IMR-90 (cell line): Measurements from ENCODE around the gene LRP3. TPM values are rescaled to one million over a fixed set of nuclear protein-coding genes. Genes with fewer than 3 reads are reported as not detected.

ENCODE experiments used
- ATAC-seq: fragments of 200-7000 bp; cut with Tn5 transposase; 2 replicates; pipeline ENCODE4 v1.9.1; 2020; ENCODE audit warnings: low read depth, mild to moderate bottlenecking, moderate library complexity
- BruUV-seq: library from RNA; stranded (reverse); fragments of 400-500 nt; replicated peaks from 2 replicates; lab custom pipeline; 2021; lab: Mats Ljungman, UMichigan
- CTCF ChIA-PET: fragments of 300-600 bp; formaldehyde crosslinking; extraction: SDS; loops from one replicate; lab custom pipeline; 2021; ENCODE audit warnings: antibody characterized with exemption; lab: Yijun Ruan, JAX
- POLR2A ChIA-PET: fragments of 300-600 bp; sonication (Branson Sonifier 250); formaldehyde crosslinking; loops from one replicate; lab custom pipeline; 2022; ENCODE audit warnings: antibody characterized with exemption; ENCODE audit not compliant: unreplicated experiment; lab: Charles Lee
- DNase-seq: peaks from one replicate; pipeline ENCODE4 v3.0.0; 2013
- H2AFZ ChIP-seq: replicated peaks from 2 replicates; pipeline ENCODE3; 2013; ENCODE audit warnings: low read length, mild to moderate bottlenecking; ENCODE audit not compliant: poor library complexity
- H2AK5ac ChIP-seq: 2 replicates; pipeline ENCODE4 v1.6.1; 2013; ENCODE audit warnings: low read depth, low read length, inconsistent platforms
- H2AK9ac ChIP-seq: replicated peaks from 2 replicates; pipeline ENCODE3; 2013; ENCODE audit warnings: mild to moderate bottlenecking, low read depth, low read length, moderate library complexity; ENCODE audit not compliant: poor library complexity
- H2BK120ac ChIP-seq: 2 replicates; pipeline ENCODE4 v1.6.1; 2013; ENCODE audit warnings: low read depth, low read length, inconsistent platforms
- H2BK15ac ChIP-seq: 3 replicates; pipeline ENCODE4 v1.6.1; 2013; ENCODE audit warnings: low read depth, low read length, inconsistent platforms
- H2BK20ac ChIP-seq: 2 replicates; pipeline ENCODE4 v1.6.1; 2013; ENCODE audit warnings: low read depth, mild to moderate bottlenecking, inconsistent platforms, low read length, moderate library complexity
- H2BK5ac ChIP-seq: 2 replicates; pipeline ENCODE4 v1.6.1; 2013; ENCODE audit warnings: mild to moderate bottlenecking, low read depth, low read length, inconsistent platforms; ENCODE audit not compliant: poor library complexity, severe bottlenecking
- H3K14ac ChIP-seq: replicated peaks from 2 replicates; pipeline ENCODE4 v1.6.1; 2013; ENCODE audit warnings: low read depth, low read length, inconsistent platforms
- H3K18ac ChIP-seq: 2 replicates; pipeline ENCODE4 v1.6.1; 2013; ENCODE audit warnings: low read depth, low read length, control low read depth
- H3K23ac ChIP-seq: 2 replicates; pipeline ENCODE4 v1.6.1; 2013; ENCODE audit warnings: low read depth, low read length, inconsistent platforms
- H3K27ac ChIP-seq: 2 replicates; pipeline ENCODE4 v1.5.1; 2013; ENCODE audit warnings: mild to moderate bottlenecking, control low read depth, low read length; ENCODE audit not compliant: insufficient read depth
- H3K27me3 ChIP-seq: 2 replicates; pipeline ENCODE4 v1.6.1; 2013; ENCODE audit warnings: low read length; ENCODE audit not compliant: control insufficient read depth, insufficient read depth
- H3K36me3 ChIP-seq: 2 replicates; pipeline ENCODE4 v1.6.1; 2013; ENCODE audit warnings: low read length, mixed read lengths; ENCODE audit not compliant: control insufficient read depth, insufficient read depth
- H3K4ac ChIP-seq: 2 replicates; pipeline ENCODE4 v1.6.1; 2013; ENCODE audit warnings: low read depth, low read length, inconsistent platforms
- H3K4me1 ChIP-seq: 2 replicates; pipeline ENCODE4 v1.6.1; 2013; ENCODE audit warnings: low read length, mixed read lengths; ENCODE audit not compliant: control insufficient read depth, insufficient read depth
- H3K4me2 ChIP-seq: 2 replicates; pipeline ENCODE4 v1.6.1; 2013; ENCODE audit warnings: low read depth, mild to moderate bottlenecking, control low read depth, low read length, moderate library complexity
- H3K4me3 ChIP-seq: 2 replicates; pipeline ENCODE4 v1.5.1; 2013; ENCODE audit warnings: low read depth, mild to moderate bottlenecking, control low read depth, low read length, moderate library complexity; ENCODE audit not compliant: insufficient read depth
- H3K56ac ChIP-seq: 2 replicates; pipeline ENCODE4 v1.6.1; 2013; ENCODE audit warnings: low read length, inconsistent platforms; ENCODE audit not compliant: insufficient read depth; ENCODE audit errors: extremely low read depth
- H3K79me1 ChIP-seq, 2 experiments: 2 replicates each; pipeline ENCODE4 v1.6.1; 2013; ENCODE audit warnings: low read length in 2 of 2, inconsistent platforms in 1 of 2, low read depth in 1 of 2
- H3K9ac ChIP-seq: 2 replicates; pipeline ENCODE4 v1.6.1; 2013; ENCODE audit warnings: low read depth, low read length, control low read depth
- H3K9me1 ChIP-seq: 2 replicates; pipeline ENCODE4 v1.6.1; 2013; ENCODE audit warnings: low read length, inconsistent platforms; ENCODE audit not compliant: insufficient read depth
- H3K9me3 ChIP-seq: 2 replicates; pipeline ENCODE4 v1.6.1; 2013; ENCODE audit warnings: low read length; ENCODE audit not compliant: control insufficient read depth, insufficient read depth
- H4K20me1 ChIP-seq: 2 replicates; pipeline ENCODE4 v1.6.1; 2013; ENCODE audit warnings: low read length, inconsistent platforms; ENCODE audit not compliant: insufficient read depth
- H4K5ac ChIP-seq: 2 replicates; pipeline ENCODE4 v1.6.1; 2013; ENCODE audit warnings: mild to moderate bottlenecking, low read depth, low read length, control low read depth
- H4K8ac ChIP-seq, 2 experiments: 2 replicates each; pipeline ENCODE4 v1.6.1; 2013; ENCODE audit warnings: low read depth in 2 of 2, low read length in 2 of 2, control low read depth in 1 of 2, inconsistent platforms in 1 of 2
- H4K91ac ChIP-seq: 2 replicates; pipeline ENCODE4 v1.6.1; 2013; ENCODE audit warnings: low read depth, low read length, inconsistent platforms; ENCODE audit not compliant: insufficient read depth
- BHLHE40 ChIP-seq: fragments of 150-350 bp; IDR thresholded peaks from 2 replicates; pipeline ENCODE4 v1.6.1; 2016; ENCODE audit warnings: mild to moderate bottlenecking, low read depth, low read length
- CEBPB ChIP-seq: IDR thresholded peaks from 2 replicates; pipeline ENCODE4 v1.6.1; 2012; ENCODE audit warnings: low read depth, low read length, improper control_type of control experiment
- CHD1 ChIP-seq: IDR thresholded peaks from 2 replicates; pipeline ENCODE4 v1.6.1; 2012; ENCODE audit warnings: low read depth, low read length, improper control_type of control experiment
- FOS ChIP-seq: fragments of 150-350 bp; IDR thresholded peaks from 2 replicates; pipeline ENCODE4 v1.6.1; 2016; ENCODE audit warnings: low read depth, low read length
- MAFK ChIP-seq: IDR thresholded peaks from 2 replicates; pipeline ENCODE4 v1.6.1; 2012; ENCODE audit warnings: low read depth, low read length, improper control_type of control experiment
- MXI1 ChIP-seq: IDR thresholded peaks from 2 replicates; pipeline ENCODE4 v1.6.1; 2012; ENCODE audit warnings: low read depth, mild to moderate bottlenecking, low read length, moderate library complexity, borderline replicate concordance
- NFE2L2 ChIP-seq: fragments of 150-350 bp; IDR thresholded peaks from 2 replicates; pipeline ENCODE4 v1.6.1; 2016; ENCODE audit warnings: low read depth, mild to moderate bottlenecking, low read length
- POLR2A ChIP-seq: IDR thresholded peaks from 2 replicates; pipeline ENCODE4 v1.6.1; 2012; ENCODE audit warnings: mild to moderate bottlenecking, low read depth, low read length
- RAD21 ChIP-seq: IDR thresholded peaks from 2 replicates; pipeline ENCODE4 v1.6.1; 2012; ENCODE audit warnings: low read length, improper control_type of control experiment
- RCOR1 ChIP-seq: IDR thresholded peaks from 2 replicates; pipeline ENCODE4 v1.6.1; 2012; ENCODE audit warnings: mild to moderate bottlenecking, low read length, improper control_type of control experiment; ENCODE audit not compliant: insufficient replicate concordance
- RFX5 ChIP-seq: IDR thresholded peaks from 2 replicates; pipeline ENCODE4 v1.8.0; 2012; ENCODE audit warnings: low read depth, mild to moderate bottlenecking, low read length, moderate library complexity
- SMC3 ChIP-seq: fragments of 150-350 bp; IDR thresholded peaks from 2 replicates; pipeline ENCODE4 v1.6.1; 2016; ENCODE audit warnings: low read depth, mild to moderate bottlenecking, antibody characterized with exemption, low read length, moderate library complexity
- USF2 ChIP-seq: fragments of 150-350 bp; IDR thresholded peaks from 2 replicates; pipeline ENCODE4 v1.6.1; 2017; ENCODE audit warnings: mild to moderate bottlenecking, antibody characterized with exemption, low read length, low read depth
- WGBS, 2 experiments: methylation state at CpG; one replicate each; pipeline versions ENCODE4 v1.1.5 to v1.1.7; 2013; ENCODE audit warnings: missing lambda C conversion rate in 2 of 2; ENCODE audit not compliant: insufficient read length in 1 of 2; ENCODE audit errors: extremely low coverage in 2 of 2; 5-methylcytosine and 5-hydroxymethylcytosine counted together
- dilution Hi-C: fragments of 300-500 bp; cut with HindIII; formaldehyde crosslinking; loops from one replicate; pipeline ENCODE4 v1.14.3; 2018; ENCODE audit warnings: low sequenced_read_pairs; ENCODE audit not compliant: unreplicated experiment
- in situ Hi-C: fragments of 300-500 bp; cut with MboI; formaldehyde crosslinking; loops from 3 replicates; pipeline ENCODE4 v1.14.3; 2019; ENCODE audit warnings: low sequenced_read_pairs, inconsistent platforms, mixed read lengths
- intact Hi-C: fragments of 100-400 bp; cut with micrococcal nuclease; formaldehyde crosslinking; loops from 2 replicates; pipeline ENCODE4 v1.10.0; 2022
- polyA plus RNA-seq, 3 experiments: library from polyadenylated mRNA; depleted of rRNA; stranded (reverse); fragments of >200 nt; gene quantifications; 2 replicates each; pipeline ENCODE4 v1.2.3, GENCODE V29; 2012; ENCODE audit warnings: low replicate concordance in 1 of 3
- total RNA-seq: library from RNA; depleted of rRNA; stranded (reverse); fragments of >200 nt; gene quantifications from 2 replicates; pipeline ENCODE4 v1.2.3, GENCODE V29; 2012
- TF ChIP-seq, protein P1 (sequence below): conservative IDR thresholded peaks from 2 replicates; pipeline ENCODE4 v1.5.1; 2012; ENCODE audit warnings: mild to moderate bottlenecking, low read depth, low read length, improper control_type of control experiment
- TF ChIP-seq, protein P2 (sequence below): fragments of 150-350 bp; IDR thresholded peaks from 2 replicates; pipeline ENCODE4 v1.6.1; 2016; ENCODE audit warnings: low read depth, mild to moderate bottlenecking, low read length, moderate library complexity, borderline replicate concordance

Gene LRP3
- total and polyA plus RNA-seq, 2 of the 4 experiments (the other 2 are of a cell fraction) = 8.4 to 20.2 TPM

- no peak overlapping the region for H3K27ac ChIP-seq
- H3K9ac ChIP-seq = no peak overlapping the region
- H3K56ac ChIP-seq = no peak overlapping the region
- no peak overlapping the region for H2AFZ ChIP-seq
- no peak overlapping the region for H3K4me3 ChIP-seq
- POLR2A ChIA-PET = no interaction called here
- H2AK5ac ChIP-seq = no peak overlapping the region
- dilution Hi-C loops (no loop called here), in situ Hi-C loops (loop anchor here (10.0 kb wide), 1 partner anchor 52 kb away; the partner anchor contains the start of gene WDR88), intact Hi-C loops (no loop called here)
- no peak overlapping the region for H2BK20ac ChIP-seq
- no peaks in the 10 kb centered on the region for H3K79me1 ChIP-seq
- no peak overlapping the region for H4K8ac ChIP-seq
- H2BK15ac ChIP-seq = no peak overlapping the region
- CTCF ChIA-PET = interaction anchor here (1.3 kb wide), 1 partner anchor 10 kb away, joined by 8 read pairs; no protein-coding TSS in a partner anchor
- H3K4ac ChIP-seq = no peak overlapping the region
- no peaks in the 10 kb centered on the region for H3K4me1 ChIP-seq
- ATAC-seq (no peak), DNase-seq (no peak)
- H4K5ac ChIP-seq = no peak overlapping the region
- H4K20me1 ChIP-seq = no peaks in the 10 kb centered on the region
- no peaks in the 10 kb centered on the region for H3K36me3 ChIP-seq
- H2BK120ac ChIP-seq = no peak overlapping the region
- H3K4me2 ChIP-seq = no peak overlapping the region
- no peak overlapping the region for H4K91ac ChIP-seq
- H3K14ac ChIP-seq = no peak overlapping the region
- no peaks in the 10 kb centered on the region for H3K9me3 ChIP-seq
- BruUV-seq = no TSS peak
- no peaks in the 10 kb centered on the region for H3K9me1 ChIP-seq
- no peak overlapping the region for H3K18ac ChIP-seq
- no peak overlapping the region for H2BK5ac ChIP-seq
- 40% methylated on average over 1 of the region's 11 CpGs; no CpG with 5 or more reads in 1 of the 2 experiments for WGBS, 2 experiments
- H2AK9ac ChIP-seq = no peak overlapping the region
- H3K23ac ChIP-seq = no peak overlapping the region
- peaks cover 5% of the 10 kb centered on the region; the same call in 1 of the 2 replicates for H3K27me3 ChIP-seq
- TF ChIP-seq SMC3 (no peak), NFE2L2 (no peak), RFX5 (no peak), POLR2A (no peak), RAD21 (no peak), FOS (no peak), MAFK (no peak), USF2 (no peak), CEBPB (no peak), RCOR1 (no peak), CHD1 (no peak), BHLHE40 (no peak), MXI1 (no peak)
- TF ChIP-seq, protein P1, sequence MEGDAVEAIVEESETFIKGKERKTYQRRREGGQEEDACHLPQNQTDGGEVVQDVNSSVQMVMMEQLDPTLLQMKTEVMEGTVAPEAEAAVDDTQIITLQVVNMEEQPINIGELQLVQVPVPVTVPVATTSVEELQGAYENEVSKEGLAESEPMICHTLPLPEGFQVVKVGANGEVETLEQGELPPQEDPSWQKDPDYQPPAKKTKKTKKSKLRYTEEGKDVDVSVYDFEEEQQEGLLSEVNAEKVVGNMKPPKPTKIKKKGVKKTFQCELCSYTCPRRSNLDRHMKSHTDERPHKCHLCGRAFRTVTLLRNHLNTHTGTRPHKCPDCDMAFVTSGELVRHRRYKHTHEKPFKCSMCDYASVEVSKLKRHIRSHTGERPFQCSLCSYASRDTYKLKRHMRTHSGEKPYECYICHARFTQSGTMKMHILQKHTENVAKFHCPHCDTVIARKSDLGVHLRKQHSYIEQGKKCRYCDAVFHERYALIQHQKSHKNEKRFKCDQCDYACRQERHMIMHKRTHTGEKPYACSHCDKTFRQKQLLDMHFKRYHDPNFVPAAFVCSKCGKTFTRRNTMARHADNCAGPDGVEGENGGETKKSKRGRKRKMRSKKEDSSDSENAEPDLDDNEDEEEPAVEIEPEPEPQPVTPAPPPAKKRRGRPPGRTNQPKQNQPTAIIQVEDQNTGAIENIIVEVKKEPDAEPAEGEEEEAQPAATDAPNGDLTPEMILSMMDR = no peak
- TF ChIP-seq, protein P2, sequence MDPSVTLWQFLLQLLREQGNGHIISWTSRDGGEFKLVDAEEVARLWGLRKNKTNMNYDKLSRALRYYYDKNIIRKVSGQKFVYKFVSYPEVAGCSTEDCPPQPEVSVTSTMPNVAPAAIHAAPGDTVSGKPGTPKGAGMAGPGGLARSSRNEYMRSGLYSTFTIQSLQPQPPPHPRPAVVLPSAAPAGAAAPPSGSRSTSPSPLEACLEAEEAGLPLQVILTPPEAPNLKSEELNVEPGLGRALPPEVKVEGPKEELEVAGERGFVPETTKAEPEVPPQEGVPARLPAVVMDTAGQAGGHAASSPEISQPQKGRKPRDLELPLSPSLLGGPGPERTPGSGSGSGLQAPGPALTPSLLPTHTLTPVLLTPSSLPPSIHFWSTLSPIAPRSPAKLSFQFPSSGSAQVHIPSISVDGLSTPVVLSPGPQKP = no peak
Measured at GRCh38 chr19:33186431-33187182, 7.5 kb upstream of the LRP3 start.
